C4-2B (cell line): ENCODE data around the gene MEF2D.

Source experiments
- H3K27ac ChIP-seq: fragments of 450-650 bp; 2 replicates; pipeline ENCODE4 v1.5.1; 2017
- CTCF ChIP-seq: fragments of 450-650 bp; conservative IDR thresholded peaks from 2 replicates; pipeline ENCODE4 v1.5.1; 2017; ENCODE audit warnings: mild to moderate bottlenecking
- ZFX ChIP-seq: fragments of 450-650 bp; IDR thresholded peaks from 2 replicates; pipeline ENCODE4 v1.6.1; 2017

MEF2D gene

DNA sequence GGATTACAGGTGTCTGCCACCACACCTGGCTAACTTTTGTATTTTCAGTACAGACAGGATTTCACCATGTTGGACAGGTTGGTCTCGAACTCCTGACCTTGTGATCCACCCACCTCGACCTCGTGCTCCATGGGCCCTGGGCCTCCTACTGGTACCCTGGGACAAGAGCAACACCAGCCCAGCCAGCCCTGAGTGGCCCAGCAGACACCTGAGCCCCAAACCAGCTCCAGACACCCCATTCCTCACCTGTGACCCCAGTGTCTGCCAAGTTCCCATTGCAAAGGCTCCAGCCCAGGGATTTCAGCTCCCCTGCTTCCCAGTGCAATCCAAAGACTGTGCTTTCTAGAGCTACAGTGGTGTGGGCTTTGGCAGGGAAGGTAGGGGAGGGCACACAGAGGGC lies 14.6 kb downstream of the MEF2D start:
- no peak overlapping the region for H3K27ac ChIP-seq

GRCh38 chr1:156484480-156485058 lies 16.0 kb downstream of the MEF2D start:
- no peak overlapping the region for H3K27ac ChIP-seq
- TF ChIP-seq CTCF (no peak), ZFX (no peak)

More for the DNA sequence above, 14.6 kb downstream of the MEF2D start:
- TF ChIP-seq ZFX, result no peak
- TF ChIP-seq CTCF, result no peak

DNA sequence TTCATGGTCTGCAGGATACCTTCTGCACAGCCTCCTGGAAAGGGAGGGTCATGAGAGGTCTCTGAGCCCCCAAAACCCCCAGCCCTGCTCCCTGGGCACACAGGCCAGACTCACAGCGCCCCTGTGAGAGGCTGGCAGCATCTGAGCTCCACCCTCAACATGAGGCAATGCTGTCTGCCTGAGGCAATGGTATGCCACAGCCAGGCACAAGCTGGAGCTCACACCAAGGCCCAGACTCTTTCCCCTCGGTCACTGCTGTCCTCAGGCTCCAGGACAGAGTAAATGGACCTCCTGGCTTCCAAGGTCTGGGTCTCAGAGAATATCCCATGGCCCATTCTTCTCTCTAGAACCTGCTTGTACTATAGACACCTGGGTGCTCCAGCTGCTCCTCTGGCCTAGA lies 17.2 kb downstream of the MEF2D start:
- no peak for TF ChIP-seq ZFX
- no peak for TF ChIP-seq CTCF
- no peak overlapping the region for H3K27ac ChIP-seq

GRCh38 chr1:156482276-156482675 lies 18.3 kb downstream of the MEF2D start:
- no peak for TF ChIP-seq ZFX
- TF ChIP-seq CTCF, result no peak
- H3K27ac ChIP-seq, result no peak overlapping the region

GRCh38 chr1:156481527-156481926 lies 19.0 kb downstream of the MEF2D start:
- no peak overlapping the region for H3K27ac ChIP-seq
- TF ChIP-seq ZFX, result no peak
- TF ChIP-seq CTCF, result no peak

- no peak overlapping the region for H3K27ac ChIP-seq
- TF ChIP-seq ZFX (no peak), CTCF (no peak; the same call in 1 of the 2 replicates)
These were observed 20.0 kb downstream of the MEF2D start for GRCh38 chr1:156480411-156481192.

DNA sequence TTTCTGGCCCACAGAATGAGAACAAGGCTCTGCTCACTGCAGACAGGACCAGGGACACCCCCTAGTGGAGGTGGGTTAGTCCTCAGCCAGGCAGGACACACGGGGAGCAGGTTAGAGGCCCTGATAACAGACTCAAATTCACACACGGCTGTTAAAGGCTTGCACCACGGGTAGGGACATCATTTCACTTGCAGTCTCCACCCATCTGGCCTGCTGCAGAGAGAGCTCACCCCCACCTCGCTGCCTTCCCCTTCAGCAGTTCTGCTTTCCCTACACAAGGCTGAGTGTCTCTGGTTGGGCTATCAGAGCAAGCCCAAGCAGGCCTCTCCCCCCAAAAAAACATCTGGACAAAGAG lies 20.6 kb downstream of the MEF2D start:
- TF ChIP-seq CTCF (no peak), ZFX (no peak)
- no peak overlapping the region for H3K27ac ChIP-seq
